HEK293T (cell line): ENCODE data around the gene C1QL3.

Experiments
- CTCF ChIA-PET: fragments of 350-600 bp; formaldehyde crosslinking; extraction: SDS; loops from one replicate; lab custom pipeline; 2021; ENCODE audit warnings: antibody characterized with exemption, inconsistent platforms; lab: Yijun Ruan, JAX
- POLR2A ChIA-PET: fragments of 350-600 bp; formaldehyde crosslinking; extraction: SDS; loops from one replicate; lab custom pipeline; 2020; ENCODE audit warnings: antibody characterized with exemption, inconsistent platforms; lab: Yijun Ruan, JAX
- DNase-seq: peaks from one replicate; pipeline ENCODE4 v3.0.0; 2012; ENCODE audit warnings: mixed read lengths; ENCODE audit errors: extremely low spot score
- ARNT ChIP-seq: fragments of 450-650 bp; IDR thresholded peaks from 2 replicates; pipeline ENCODE4 v1.6.1; 2017; ENCODE audit warnings: mild to moderate bottlenecking
- BHLHE40 ChIP-seq: fragments of 450-650 bp; IDR thresholded peaks from 2 replicates; pipeline ENCODE4 v1.6.1; 2016; ENCODE audit warnings: mild to moderate bottlenecking, moderate library complexity, borderline replicate concordance
- CTBP1 ChIP-seq: fragments of 450-650 bp; IDR thresholded peaks from 2 replicates; pipeline ENCODE4 v1.6.1; 2016; ENCODE audit warnings: borderline replicate concordance
- ELF4 ChIP-seq: fragments of 450-650 bp; IDR thresholded peaks from 2 replicates; pipeline ENCODE4 v1.6.1; 2017; ENCODE audit warnings: antibody characterized with exemption
- FOXA1 ChIP-seq: fragments of 450-650 bp; IDR thresholded peaks from 2 replicates; pipeline ENCODE4 v1.6.1; 2016; ENCODE audit warnings: mild to moderate bottlenecking
- FOXK2 ChIP-seq: fragments of 450-650 bp; IDR thresholded peaks from 2 replicates; pipeline ENCODE4 v1.6.1; 2016; ENCODE audit warnings: mild to moderate bottlenecking
- FOXM1 ChIP-seq: fragments of 450-650 bp; IDR thresholded peaks from 2 replicates; pipeline ENCODE4 v1.6.1; 2017; ENCODE audit warnings: mild to moderate bottlenecking, borderline replicate concordance
- HDGF ChIP-seq: fragments of 450-650 bp; IDR thresholded peaks from 2 replicates; pipeline ENCODE4 v1.6.1; 2017; ENCODE audit warnings: antibody characterized with exemption, borderline replicate concordance
- L3MBTL2 ChIP-seq: fragments of 450-650 bp; conservative IDR thresholded peaks from 2 replicates; pipeline ENCODE4 v1.6.1; 2016; ENCODE audit warnings: mild to moderate bottlenecking
- LEF1 ChIP-seq: fragments of 450-650 bp; IDR thresholded peaks from 2 replicates; pipeline ENCODE4 v1.6.1; 2017; ENCODE audit warnings: mild to moderate bottlenecking, borderline replicate concordance
- NFRKB ChIP-seq: fragments of 450-650 bp; IDR thresholded peaks from 2 replicates; pipeline ENCODE4 v1.6.1; 2016; ENCODE audit warnings: mild to moderate bottlenecking, moderate library complexity
- SP1 ChIP-seq: fragments of 450-650 bp; IDR thresholded peaks from 2 replicates; pipeline ENCODE4 v1.6.1; 2017
- SUZ12 ChIP-seq: fragments of 450-650 bp; IDR thresholded peaks from 2 replicates; pipeline ENCODE4 v1.6.1; 2016; ENCODE audit warnings: mild to moderate bottlenecking
- TARDBP ChIP-seq: fragments of 450-650 bp; IDR thresholded peaks from 2 replicates; pipeline ENCODE4 v1.6.1; 2016
- ZNF384 ChIP-seq: fragments of 450-650 bp; IDR thresholded peaks from 2 replicates; pipeline ENCODE4 v1.6.1; 2016
- TF ChIP-seq, protein P1 (sequence below): fragments of 450-650 bp; IDR thresholded peaks from 2 replicates; pipeline ENCODE4 v1.6.1; 2016

The C1QL3 gene

DNA sequence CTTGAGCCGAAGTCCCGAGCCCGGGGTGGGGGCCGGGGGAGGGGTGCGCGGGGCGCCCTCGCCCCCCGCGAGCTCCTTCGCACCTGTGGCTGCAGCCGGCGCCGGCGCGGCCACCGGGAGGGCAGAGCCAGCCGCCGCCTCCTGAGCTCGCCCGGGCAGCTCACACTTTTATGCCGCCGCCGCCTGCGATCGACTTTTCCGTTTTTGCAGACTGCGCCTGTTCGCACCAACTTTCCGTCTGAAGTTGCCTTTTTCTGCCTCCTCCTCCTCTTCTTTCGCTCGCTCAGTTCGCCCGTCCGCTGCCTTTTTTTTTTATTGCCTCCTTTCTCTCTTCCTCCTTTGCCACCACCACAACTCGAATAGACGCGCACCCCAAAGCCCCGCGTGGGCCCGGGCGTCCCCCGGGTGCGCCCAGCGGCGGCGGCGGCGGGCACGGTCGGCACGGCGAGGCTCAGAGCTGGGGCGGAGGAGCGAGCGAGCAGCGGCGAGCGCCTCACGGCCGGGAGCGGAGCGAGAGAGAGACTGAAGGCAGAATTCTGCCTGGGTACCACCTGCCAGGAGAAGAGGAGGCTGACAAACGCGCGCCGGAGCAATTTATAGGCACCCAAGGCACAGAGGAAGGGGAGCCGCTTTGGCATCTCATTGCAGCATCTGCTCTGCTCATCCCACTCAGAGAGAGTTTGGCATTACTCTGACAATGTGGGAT, at the start of gene C1QL3:
C1QL3 (minus strand) TSS at position 569 of the 706 bp plus-strand sequence. CDS start 814 bp downstream, outside the sequence.
- DNase-seq: no peak
- TF ChIP-seq LEF1: no peak
- no peak for TF ChIP-seq CTBP1
- no peak for TF ChIP-seq L3MBTL2
- no peak for TF ChIP-seq ZNF384
- CTCF ChIA-PET: interaction anchor here (0.6 kb wide), 1 partner anchor 129 kb away, joined by 6 read pairs; no protein-coding TSS in a partner anchor
- POLR2A ChIA-PET: no interaction called here

DNA sequence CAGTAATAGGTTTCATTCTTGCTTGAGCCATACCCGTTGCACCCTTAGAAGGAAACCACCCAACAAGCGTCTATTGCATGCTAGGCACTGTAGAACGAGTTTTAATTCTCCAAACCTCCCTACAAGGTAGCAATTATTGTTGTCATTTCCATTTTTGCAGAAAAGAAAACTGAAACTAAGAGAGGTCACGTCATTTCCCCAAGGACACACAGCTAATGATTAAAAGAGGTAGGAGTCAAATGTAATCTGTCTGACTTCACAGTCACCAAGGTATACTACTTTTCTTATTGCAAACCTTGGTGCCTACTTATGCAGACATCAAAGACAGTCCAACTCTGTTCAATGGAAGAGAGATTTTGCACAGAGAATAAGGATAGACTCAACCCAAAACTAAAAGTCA, 49.1 kb upstream of the C1QL3 start:
- ChIA-PET POLR2A (no interaction called here), CTCF (no interaction called here)
- TF ChIP-seq BHLHE40: no peak
- no peak for TF ChIP-seq NFRKB
- TF ChIP-seq, protein P1, sequence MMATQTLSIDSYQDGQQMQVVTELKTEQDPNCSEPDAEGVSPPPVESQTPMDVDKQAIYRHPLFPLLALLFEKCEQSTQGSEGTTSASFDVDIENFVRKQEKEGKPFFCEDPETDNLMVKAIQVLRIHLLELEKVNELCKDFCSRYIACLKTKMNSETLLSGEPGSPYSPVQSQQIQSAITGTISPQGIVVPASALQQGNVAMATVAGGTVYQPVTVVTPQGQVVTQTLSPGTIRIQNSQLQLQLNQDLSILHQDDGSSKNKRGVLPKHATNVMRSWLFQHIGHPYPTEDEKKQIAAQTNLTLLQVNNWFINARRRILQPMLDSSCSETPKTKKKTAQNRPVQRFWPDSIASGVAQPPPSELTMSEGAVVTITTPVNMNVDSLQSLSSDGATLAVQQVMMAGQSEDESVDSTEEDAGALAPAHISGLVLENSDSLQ: no peak
- no peak for TF ChIP-seq ZNF384
- TF ChIP-seq FOXM1: no peak
- TF ChIP-seq FOXK2: no peak
- TF ChIP-seq SUZ12: no peak
- TF ChIP-seq CTBP1: no peak
- TF ChIP-seq LEF1: no peak
- TF ChIP-seq TARDBP: no peak
- TF ChIP-seq ARNT: no peak
- TF ChIP-seq ELF4: no peak
- TF ChIP-seq L3MBTL2: no peak
- no peak for TF ChIP-seq HDGF
- no peak for TF ChIP-seq SP1
- TF ChIP-seq FOXA1: no peak
- DNase-seq: no peak

DNA sequence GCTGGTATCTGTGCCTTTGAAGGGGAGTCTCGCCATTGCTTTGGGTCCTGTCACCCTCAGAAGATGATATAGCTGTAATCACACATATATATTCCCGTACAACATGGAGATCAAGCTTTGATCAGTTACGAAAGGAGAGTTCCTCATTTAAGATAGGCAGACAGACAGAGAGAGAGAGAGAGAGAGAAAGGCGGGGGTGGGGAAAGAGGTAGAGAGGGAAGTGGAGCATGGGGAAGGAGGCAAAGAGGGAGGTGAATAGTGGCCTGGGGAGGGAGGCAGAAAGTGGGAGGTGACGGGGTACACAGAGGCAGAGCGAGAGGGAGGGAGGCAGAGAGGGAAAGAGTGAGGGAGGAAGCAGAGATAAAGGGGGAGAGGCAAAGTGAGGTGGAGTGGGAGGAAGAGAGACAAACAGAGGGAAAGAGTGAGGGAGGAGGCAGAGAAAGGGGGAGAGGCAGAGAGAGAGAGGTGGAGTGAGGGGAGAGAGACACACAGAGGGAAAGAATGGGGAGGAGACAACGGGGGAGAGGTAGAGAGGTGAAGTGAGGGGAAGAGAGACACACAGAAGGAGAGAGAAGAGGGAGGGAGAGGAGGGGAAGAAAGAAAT, 44.6 kb upstream of the C1QL3 start:
- ChIA-PET POLR2A (no interaction called here), CTCF (no interaction called here)
- TF ChIP-seq FOXM1: no peak
- no peak for TF ChIP-seq FOXK2
- TF ChIP-seq ELF4: no peak
- TF ChIP-seq TARDBP: no peak
- no peak for TF ChIP-seq SUZ12
- TF ChIP-seq NFRKB: no peak
- TF ChIP-seq BHLHE40: no peak
- TF ChIP-seq CTBP1: no peak
- TF ChIP-seq ZNF384: no peak
- TF ChIP-seq ARNT: no peak
- TF ChIP-seq, protein P1: no peak
- TF ChIP-seq SP1: no peak
- no peak for TF ChIP-seq L3MBTL2
- no peak for TF ChIP-seq HDGF
- no peak for TF ChIP-seq LEF1
- no peak for TF ChIP-seq FOXA1
- DNase-seq: no peak

DNA sequence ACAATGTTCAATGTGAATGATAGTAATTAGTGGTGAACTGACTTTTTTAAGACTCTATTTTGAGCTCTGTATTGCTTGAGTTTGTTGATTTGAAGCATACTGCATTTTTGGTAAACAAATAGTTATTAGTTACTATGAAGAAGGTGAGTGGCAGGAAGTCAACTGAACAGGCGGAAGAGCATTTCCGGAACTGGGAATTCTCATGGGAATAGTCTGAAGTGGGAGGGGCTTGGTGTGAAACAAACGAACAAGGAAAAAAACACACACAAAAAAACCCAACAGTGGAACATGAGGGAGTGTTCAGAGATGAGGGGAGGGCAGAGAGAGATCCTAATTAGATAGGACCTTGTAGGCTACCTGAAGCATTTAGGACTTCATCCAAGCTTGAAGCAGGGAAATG, 43.9 kb upstream of the C1QL3 start:
- TF ChIP-seq FOXM1 (no peak), ARNT (no peak), FOXA1 (no peak), ELF4 (no peak), L3MBTL2 (no peak), FOXK2 (no peak), LEF1 (no peak), TARDBP (no peak), CTBP1 (no peak), HDGF (no peak), BHLHE40 (no peak), ZNF384 (no peak), NFRKB (no peak)
- TF ChIP-seq, protein P1: no peak
- ChIA-PET POLR2A (no interaction called here), CTCF (no interaction called here)
- DNase-seq: no peak

DNA sequence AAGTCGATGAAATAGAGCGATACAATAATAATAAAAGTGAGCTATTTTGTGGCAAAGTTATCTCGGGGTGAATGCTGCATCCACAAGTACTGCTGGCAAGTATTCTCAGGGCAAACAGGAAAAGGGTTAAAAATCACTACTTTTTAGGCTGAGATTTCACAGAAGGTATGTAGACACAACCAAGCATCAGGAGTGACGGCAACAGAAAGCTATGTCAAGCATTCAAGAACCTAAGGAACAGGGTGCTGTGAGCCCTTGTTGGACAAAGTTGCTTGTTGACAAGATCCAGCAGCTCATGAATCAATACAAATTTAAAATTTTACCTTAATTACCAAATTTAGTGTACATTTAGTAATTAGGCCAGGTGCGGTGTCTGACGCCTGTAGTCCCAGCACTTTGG, 41.2 kb upstream of the C1QL3 start:
- ChIA-PET CTCF (no interaction called here), POLR2A (no interaction called here)
- no peak for DNase-seq
- no peak for TF ChIP-seq NFRKB
- no peak for TF ChIP-seq SP1
- no peak for TF ChIP-seq ZNF384
- no peak for TF ChIP-seq SUZ12
- TF ChIP-seq L3MBTL2: no peak
- TF ChIP-seq, protein P1: no peak
- no peak for TF ChIP-seq FOXK2
- no peak for TF ChIP-seq CTBP1
- no peak for TF ChIP-seq BHLHE40
- no peak for TF ChIP-seq FOXM1
- TF ChIP-seq LEF1: no peak
- TF ChIP-seq HDGF: no peak
- TF ChIP-seq ELF4: no peak
- no peak for TF ChIP-seq TARDBP
- TF ChIP-seq FOXA1: no peak
- TF ChIP-seq ARNT: no peak
